Measurements from ENCODE around the gene CCDC134. TPM values are rescaled to one million over a fixed set of nuclear protein-coding genes. Genes with fewer than 3 reads are reported as not detected.

CCDC134 gene
- total and polyA plus RNA-seq, 2 of the 8 experiments (the other 6 are each of a cell fraction or from before 2014, with no cell fraction given) = 7.7 to 20.0 TPM

DNA sequence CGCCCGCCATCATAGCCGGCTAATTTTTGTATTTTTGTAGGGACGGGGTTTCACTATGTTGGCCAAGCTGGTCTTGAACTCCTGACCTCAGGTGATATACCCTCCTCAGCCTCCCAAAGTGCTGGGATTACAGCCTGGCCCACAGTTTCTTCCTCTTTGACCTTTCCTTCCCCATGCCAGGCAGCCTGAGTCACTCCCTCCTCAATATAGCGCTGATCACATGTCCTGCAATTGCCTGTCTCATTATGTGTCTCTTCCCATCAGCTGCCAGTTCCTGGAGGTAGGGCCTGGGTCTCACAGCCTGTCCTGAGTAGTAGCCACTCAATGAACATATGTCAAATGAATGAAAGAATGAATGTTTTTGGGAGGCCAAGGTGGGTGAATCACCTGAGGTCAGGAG lies 43.0 kb upstream of the CCDC134 start:
- FAIRE-seq = no peak
- Histone ChIP-seq H4K91ac (replicated peaks; ENCODE audit: insufficient read length, low read length) (no peak overlapping the region), H2BK12ac (ENCODE audit: low read depth, low read length) (no peak overlapping the region), H2AFZ (ENCODE audit: low read length) (no peak overlapping the region), H2AK5ac (ENCODE audit: low read depth, low read length) (no peak overlapping the region), H3K18ac (ENCODE audit: extremely low read depth, low read length) (no peak overlapping the region), H2BK20ac (ENCODE audit: low read length) (no peak overlapping the region), H3K9ac (replicated peaks in 1 of 4; ENCODE audit: extremely low read depth in 1 of 4, low read depth in 3 of 4, low read length in 3 of 4) (no peak overlapping the region), H2BK120ac (replicated peaks; ENCODE audit: low read depth, low read length) (no peak overlapping the region), H3K27me3 (replicated peaks in 1 of 4; ENCODE audit: control insufficient read depth in 3 of 4, extremely low read depth in 1 of 4, insufficient read depth in 3 of 4, low read length in 3 of 4) (no peaks in the 10 kb centered on the region; a peak in 1 of 7 replicates), H3K4me3 (ENCODE audit: extremely low read depth in 1 of 4, insufficient read depth in 2 of 4, low read depth in 3 of 4, low read length in 4 of 4) (no peak overlapping the region), H3K23ac (ENCODE audit: insufficient read length) (no peak overlapping the region), H3K79me1 (ENCODE audit: low read depth, low read length) (no peaks in the 10 kb centered on the region), H3K4me2 (ENCODE audit: insufficient read depth in 1 of 2, low read depth in 2 of 2, low read length in 2 of 2) (no peak overlapping the region), H3K9me3 (ENCODE audit: insufficient read depth in 2 of 2, low read depth in 1 of 2, low read length in 1 of 2) (no peaks in the 10 kb centered on the region), H3K4ac (replicated peaks; ENCODE audit: insufficient read length, low read depth, low read length) (no peak overlapping the region), H4K8ac (ENCODE audit: extremely low read depth, insufficient read depth, low read length) (no peak overlapping the region), H3K56ac (replicated peaks; ENCODE audit: insufficient read length, low read depth, low read length) (no peak overlapping the region), H3K36me3 (ENCODE audit: control insufficient read depth in 2 of 4, insufficient read depth in 4 of 4, low read length in 3 of 4) (no peaks in the 10 kb centered on the region), H3K79me2 (ENCODE audit: control insufficient read depth in 1 of 2, insufficient read depth in 2 of 2, low read length in 2 of 2) (no peaks in the 10 kb centered on the region), H2BK5ac (ENCODE audit: low read depth, low read length) (no peak overlapping the region), H2BK15ac (ENCODE audit: low read length) (no peak overlapping the region), H4K20me1 (replicated peaks in 1 of 2; ENCODE audit: control insufficient read depth in 1 of 2, insufficient read depth in 2 of 2, low read length in 2 of 2) (no peaks in the 10 kb centered on the region), H3K4me1 (replicated peaks in 1 of 4; ENCODE audit: control insufficient read depth in 3 of 4, insufficient read depth in 4 of 4, low read length in 3 of 4) (peaks cover 0 to 7% (median 4%) of the 10 kb centered on the region in 4 experiments; a peak in 5 of 7 replicates), H3K23me2 (ENCODE audit: low read depth, low read length) (no peaks in the 10 kb centered on the region), H3K14ac (ENCODE audit: insufficient read length) (no peak overlapping the region), H4K5ac (ENCODE audit: insufficient read length, low read depth, low read length) (no peak overlapping the region), H3K27ac (ENCODE audit: low read depth, low read length) (no peak overlapping the region)
- whole genome bisulfite sequencing, 2 experiments (ENCODE audit: extremely low coverage in 1 of 2, insufficient coverage in 1 of 2, insufficient read length in 1 of 2, insufficient replicate concordance in 2 of 2, low coverage in 1 of 2, low lambda C conversion rate in 2 of 2, missing lambda C conversion rate in 1 of 2) = 93% methylated on average over 5 of the region's 5 CpGs; no CpG with 5 or more reads in 1 of the 2 experiments
- POLR2A ChIA-PET (ENCODE audit: partially characterized antibody) = no interaction called here
- no peak for DNase-seq (ENCODE audit: low read depth in 1 of 2, low spot score in 2 of 2)
- CTCF ChIA-PET (ENCODE audit: partially characterized antibody) = interaction anchor here (0.9 to 5.1 kb wide), 6 partner anchors 9 to 102 kb away, joined by 3 to 26 read pairs (median 4); partner anchors contain the start of gene CCDC134
- no peak for TF ChIP-seq RFX5 (IDR thresholded peaks at IDR 0.05; ENCODE audit: borderline replicate concordance, low read depth, low read length)
- no peak for TF ChIP-seq CEBPB (IDR thresholded peaks at IDR 0.05; ENCODE audit: low read depth, low read length)
- TF ChIP-seq BCL11A (IDR thresholded peaks at IDR 0.05; ENCODE audit: low read depth in 2 of 2, low read length in 2 of 2) = no peak
- TF ChIP-seq ATF3 (IDR thresholded peaks at IDR 0.05; ENCODE audit: insufficient read depth, low read depth, low read length) = no peak
- no peak for TF ChIP-seq GTF2F1 (IDR thresholded peaks at IDR 0.05; ENCODE audit: borderline replicate concordance, low read depth, low read length)
- TF ChIP-seq ATF2 (IDR thresholded peaks at IDR 0.05; ENCODE audit: low read length) = no peak
- no peak for TF ChIP-seq RXRA (IDR thresholded peaks at IDR 0.05; ENCODE audit: insufficient read depth, low read depth, low read length)
- TF ChIP-seq POLR2A (IDR thresholded peaks at IDR 0.05; ENCODE audit: control extremely low read depth in 1 of 2, low read depth in 2 of 2, low read length in 2 of 2) = no peak
- TF ChIP-seq SP2 (IDR thresholded peaks at IDR 0.05; ENCODE audit: low read length) = no peak
- TF ChIP-seq GABPA (IDR thresholded peaks at IDR 0.05; ENCODE audit: borderline replicate concordance, insufficient read depth, low read length) = no peak
- no peak for TF ChIP-seq PHF8 (conservative IDR thresholded peaks at IDR 0.05; ENCODE audit: low read depth, low read length)
- TF ChIP-seq TCF12 (IDR thresholded peaks at IDR 0.05; ENCODE audit: low read depth, low read length) = no peak
- TF ChIP-seq CBX8 (IDR thresholded peaks at IDR 0.05; ENCODE audit: borderline replicate concordance, low read depth, low read length) = no peak

All from H1 (cell line).